MM.1S (cell line): ENCODE measurements around the gene SOX11.

Experiments
- DNase-seq: peaks from one replicate; pipeline ENCODE4 v3.0.0-alpha.2; 2015
- H2AFZ ChIP-seq: fragments of 300-600 bp; sonication (generic); 2 replicates; pipeline ENCODE4 v1.6.0; 2016; ENCODE audit warnings: antibody characterized with exemption, low read length
- H3F3A ChIP-seq: fragments of 300-600 bp; sonication (generic); 2 replicates; pipeline ENCODE4 v1.6.1; 2016; ENCODE audit warnings: mild to moderate bottlenecking, antibody characterized with exemption, low read length, moderate library complexity, mixed read lengths; ENCODE audit not compliant: insufficient read depth
- H3K27ac ChIP-seq: fragments of 300-600 bp; sonication (generic); 2 replicates; pipeline ENCODE4 v1.5.1; 2016; ENCODE audit warnings: mild to moderate bottlenecking, low read length
- H3K27me3 ChIP-seq: fragments of 300-600 bp; sonication (generic); replicated peaks from 2 replicates; pipeline ENCODE4 v1.6.0; 2016; ENCODE audit warnings: low read length; ENCODE audit not compliant: insufficient read depth
- H3K36me3 ChIP-seq: fragments of 300-600 bp; sonication (generic); replicated peaks from 2 replicates; pipeline ENCODE4 v1.6.1; 2016; ENCODE audit warnings: mild to moderate bottlenecking, low read length, mixed read lengths; ENCODE audit not compliant: insufficient read depth
- H3K4me1 ChIP-seq: fragments of 300-600 bp; sonication (generic); 2 replicates; pipeline ENCODE4 v1.6.1; 2016; ENCODE audit warnings: low read length, mixed read lengths
- H3K4me2 ChIP-seq: fragments of 300-600 bp; sonication (generic); 2 replicates; pipeline ENCODE4 v1.6.0; 2016; ENCODE audit warnings: low read depth, low read length
- H3K4me3 ChIP-seq: fragments of 300-600 bp; sonication (generic); 2 replicates; pipeline ENCODE4 v1.5.1; 2016; ENCODE audit warnings: low read length, mixed read lengths
- H3K79me2 ChIP-seq: fragments of 300-600 bp; sonication (generic); 2 replicates; pipeline ENCODE4 v1.6.1; 2016; ENCODE audit warnings: mixed run types, low read length, mixed read lengths
- H3K9ac ChIP-seq: fragments of 300-600 bp; sonication (generic); 2 replicates; pipeline ENCODE4 v1.6.1; 2016; ENCODE audit warnings: low read length, mixed read lengths
- H3K9me2 ChIP-seq: fragments of 300-600 bp; sonication (generic); replicated peaks from 2 replicates; pipeline ENCODE4 v1.6.1; 2016; ENCODE audit warnings: mild to moderate bottlenecking, low read length, mixed read lengths; ENCODE audit not compliant: insufficient read depth
- H3K9me3 ChIP-seq: fragments of 300-600 bp; sonication (generic); replicated peaks from 2 replicates; pipeline ENCODE4 v1.6.1; 2016; ENCODE audit warnings: mild to moderate bottlenecking, low read length, mixed read lengths; ENCODE audit not compliant: insufficient read depth
- H4K20me1 ChIP-seq: fragments of 300-600 bp; sonication (generic); 2 replicates; pipeline ENCODE4 v1.6.1; 2016; ENCODE audit warnings: mild to moderate bottlenecking, low read length, moderate library complexity, mixed read lengths; ENCODE audit not compliant: insufficient read depth
- CTCF ChIP-seq: fragments of 300-600 bp; sonication (generic); IDR thresholded peaks from 2 replicates; pipeline ENCODE4 v1.5.1; 2016; ENCODE audit warnings: antibody characterized with exemption, low read length, mixed read lengths
- EZH2 ChIP-seq: fragments of 300-600 bp; sonication (generic); optimal IDR thresholded peaks from 2 replicates; pipeline ENCODE3; 2017; ENCODE audit warnings: low read depth, mild to moderate bottlenecking, antibody characterized with exemption, low read length, mixed read lengths
- EZH2phosphoT487 ChIP-seq: fragments of 300-600 bp; sonication (generic); IDR thresholded peaks from 2 replicates; pipeline ENCODE4 v1.6.1; 2018; ENCODE audit warnings: antibody characterized with exemption, low read length

The SOX11 gene

DNA sequence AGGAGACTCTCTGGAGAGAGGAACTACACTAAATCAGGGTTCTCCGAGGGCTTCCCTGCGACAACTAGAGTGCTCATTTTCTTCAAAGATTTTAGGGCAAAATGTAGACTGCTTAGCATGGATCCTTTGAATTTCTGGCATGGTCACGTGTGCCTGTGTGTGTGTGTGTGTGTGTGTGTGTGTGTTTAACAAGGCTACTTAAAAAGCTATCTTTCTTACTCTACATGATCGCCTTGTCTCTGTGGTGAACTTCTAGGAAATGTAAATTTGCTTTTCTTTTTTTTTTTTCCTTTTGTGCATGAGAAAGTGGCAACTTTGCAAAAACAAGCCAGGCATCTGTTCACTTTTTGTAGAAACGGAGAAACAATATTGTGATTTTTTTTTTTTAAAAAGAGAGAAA is 43.9 kb downstream of the SOX11 start:
- Histone ChIP-seq H3K36me3 (no peaks in the 10 kb centered on the region), H3K9me2 (no peaks in the 10 kb centered on the region), H3K27me3 (no peaks in the 10 kb centered on the region), H3K4me3 (no peak overlapping the region), H3K9me3 (no peaks in the 10 kb centered on the region), H3K9ac (no peak overlapping the region), H3F3A (no peaks in the 10 kb centered on the region), H3K79me2 (no peaks in the 10 kb centered on the region), H3K4me2 (no peak overlapping the region), H3K4me1 (no peaks in the 10 kb centered on the region), H4K20me1 (no peaks in the 10 kb centered on the region), H3K27ac (no peak overlapping the region), H2AFZ (no peak overlapping the region)
- TF ChIP-seq EZH2phosphoT487: no peak
- TF ChIP-seq EZH2: no peak
- TF ChIP-seq CTCF: no peak
- no peak for DNase-seq

DNA sequence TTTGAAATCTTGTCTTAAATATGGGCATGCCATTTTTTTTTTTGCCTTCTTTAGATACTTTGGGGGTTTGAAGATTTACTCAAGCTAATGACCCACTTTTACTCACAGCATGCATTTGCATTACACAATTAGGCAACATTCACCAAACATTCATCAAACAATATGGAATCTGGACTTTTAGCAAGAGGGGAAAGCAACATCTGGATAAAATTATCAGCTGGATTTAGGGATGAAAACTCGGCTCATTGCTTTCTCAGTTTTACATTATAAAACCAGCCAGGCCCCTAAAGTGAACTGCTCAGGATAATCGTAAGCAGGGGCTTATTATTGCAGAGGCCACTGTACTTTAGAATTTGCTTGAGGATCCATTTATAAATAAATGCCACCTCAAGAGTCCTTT is 44.7 kb downstream of the SOX11 start:
- Histone ChIP-seq H3K4me3 (no peak overlapping the region), H3F3A (no peaks in the 10 kb centered on the region), H3K36me3 (no peaks in the 10 kb centered on the region), H4K20me1 (no peaks in the 10 kb centered on the region), H3K79me2 (no peaks in the 10 kb centered on the region), H3K27me3 (no peaks in the 10 kb centered on the region), H3K4me2 (no peak overlapping the region), H2AFZ (no peak overlapping the region), H3K9me3 (0 out of 2 replicates have a peak, but pooled peaks cover 3% of the 10 kb centered on the region), H3K9ac (no peak overlapping the region), H3K9me2 (no peaks in the 10 kb centered on the region), H3K4me1 (no peaks in the 10 kb centered on the region), H3K27ac (no peak overlapping the region)
- DNase-seq: no peak
- no peak for TF ChIP-seq EZH2phosphoT487
- no peak for TF ChIP-seq EZH2
- no peak for TF ChIP-seq CTCF

DNA sequence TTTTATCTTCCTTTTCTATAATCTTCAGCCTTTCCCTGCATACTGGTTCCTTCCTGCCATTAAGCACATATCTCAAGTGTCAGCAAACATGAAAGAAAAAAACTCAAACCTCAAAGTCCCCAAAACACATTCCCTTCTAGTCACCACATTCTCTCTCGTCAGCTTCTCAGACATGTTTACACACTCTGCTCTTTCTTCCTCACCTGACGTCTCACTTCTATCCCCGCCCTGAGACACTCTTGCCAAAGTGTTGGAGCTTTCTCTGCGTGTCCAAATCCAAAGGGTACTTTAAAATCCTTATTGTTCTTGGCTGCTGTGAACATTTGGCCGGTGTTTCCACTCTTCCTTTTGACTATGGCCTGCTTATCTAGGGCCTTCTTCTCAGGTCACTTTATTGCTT is 47.9 kb downstream of the SOX11 start:
- H3K36me3 ChIP-seq: no peaks in the 10 kb centered on the region
- no peaks in the 10 kb centered on the region for H3F3A ChIP-seq
- H3K9me2 ChIP-seq: no peaks in the 10 kb centered on the region
- H3K4me2 ChIP-seq: no peak overlapping the region
- no peak overlapping the region for H3K27ac ChIP-seq
- DNase-seq: no peak
- H3K9me3 ChIP-seq: 0 out of 2 replicates have a peak, but pooled peaks cover 3% of the 10 kb centered on the region
- H3K27me3 ChIP-seq: no peaks in the 10 kb centered on the region
- no peak for TF ChIP-seq EZH2phosphoT487
- TF ChIP-seq CTCF: no peak
- TF ChIP-seq EZH2: no peak
- no peaks in the 10 kb centered on the region for H3K79me2 ChIP-seq
- no peak overlapping the region for H2AFZ ChIP-seq
- H3K4me1 ChIP-seq: no peaks in the 10 kb centered on the region
- no peak overlapping the region for H3K4me3 ChIP-seq
- H4K20me1 ChIP-seq: no peaks in the 10 kb centered on the region
- no peak overlapping the region for H3K9ac ChIP-seq
